Measurements from ENCODE around the gene LRRC70. TPM values are rescaled to one million over a fixed set of nuclear protein-coding genes. Genes with fewer than 3 reads are reported as not detected.

The LRRC70 gene
- total and polyA plus RNA-seq, 2 experiments from 2014 or later, result 1.2 to 3.0 TPM

DNA sequence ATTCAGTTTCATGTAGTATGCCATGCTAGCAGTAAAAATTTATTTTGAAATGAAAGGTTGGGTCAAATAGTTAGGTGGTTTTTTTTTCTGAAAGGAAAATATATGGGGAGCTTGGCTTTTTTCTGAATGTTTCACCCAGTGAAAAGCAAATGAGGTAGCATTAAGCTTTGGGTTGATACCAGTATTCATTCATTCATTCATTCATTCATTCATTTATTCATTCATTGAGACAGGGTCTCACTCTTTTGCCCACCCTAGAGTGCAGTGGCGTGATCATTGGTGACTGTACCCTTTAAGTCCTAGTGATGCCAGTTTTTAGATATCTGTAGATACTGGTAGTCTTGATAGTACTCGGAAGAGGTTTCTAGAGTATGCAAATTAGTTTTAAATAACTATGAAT, 42.4 kb upstream of the LRRC70 start:
- Histone ChIP-seq H2AFZ (no peak overlapping the region), H3K4me2 (no peak overlapping the region), H3K36me3 (replicated peaks; ENCODE audit: insufficient read depth, low read depth) (no peaks in the 10 kb centered on the region), H3K4me1 (ENCODE audit: insufficient read depth) (no peaks in the 10 kb centered on the region), H3K4me3 (no peak overlapping the region), H3K79me2 (no peaks in the 10 kb centered on the region), H3K27me3 (no peaks in the 10 kb centered on the region), H3K27ac (no peak overlapping the region), H3K9me3 (ENCODE audit: low read depth) (no peaks in the 10 kb centered on the region), H3K9me2 (replicated peaks; ENCODE audit: insufficient read depth) (no peaks in the 10 kb centered on the region), H4K20me1 (ENCODE audit: insufficient read depth, poor library complexity, severe bottlenecking) (no peaks in the 10 kb centered on the region)
- WGBS (ENCODE audit: low lambda C conversion rate, missing lambda C conversion rate), result 97% methylated on average over 2 of the region's 2 CpGs
- TF ChIP-seq, protein P1, sequence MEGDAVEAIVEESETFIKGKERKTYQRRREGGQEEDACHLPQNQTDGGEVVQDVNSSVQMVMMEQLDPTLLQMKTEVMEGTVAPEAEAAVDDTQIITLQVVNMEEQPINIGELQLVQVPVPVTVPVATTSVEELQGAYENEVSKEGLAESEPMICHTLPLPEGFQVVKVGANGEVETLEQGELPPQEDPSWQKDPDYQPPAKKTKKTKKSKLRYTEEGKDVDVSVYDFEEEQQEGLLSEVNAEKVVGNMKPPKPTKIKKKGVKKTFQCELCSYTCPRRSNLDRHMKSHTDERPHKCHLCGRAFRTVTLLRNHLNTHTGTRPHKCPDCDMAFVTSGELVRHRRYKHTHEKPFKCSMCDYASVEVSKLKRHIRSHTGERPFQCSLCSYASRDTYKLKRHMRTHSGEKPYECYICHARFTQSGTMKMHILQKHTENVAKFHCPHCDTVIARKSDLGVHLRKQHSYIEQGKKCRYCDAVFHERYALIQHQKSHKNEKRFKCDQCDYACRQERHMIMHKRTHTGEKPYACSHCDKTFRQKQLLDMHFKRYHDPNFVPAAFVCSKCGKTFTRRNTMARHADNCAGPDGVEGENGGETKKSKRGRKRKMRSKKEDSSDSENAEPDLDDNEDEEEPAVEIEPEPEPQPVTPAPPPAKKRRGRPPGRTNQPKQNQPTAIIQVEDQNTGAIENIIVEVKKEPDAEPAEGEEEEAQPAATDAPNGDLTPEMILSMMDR (IDR thresholded peaks at IDR 0.05; ENCODE audit: poor library complexity), result no peak
- no peak for TF ChIP-seq EZH2 (IDR thresholded peaks at IDR 0.05; ENCODE audit: borderline replicate concordance)
- TF ChIP-seq EZH2phosphoT487 (IDR thresholded peaks at IDR 0.05; ENCODE audit: low read depth, severe bottlenecking, unreplicated experiment), result no peak
- no peak for DNase-seq (ENCODE audit: low spot score)

DNA sequence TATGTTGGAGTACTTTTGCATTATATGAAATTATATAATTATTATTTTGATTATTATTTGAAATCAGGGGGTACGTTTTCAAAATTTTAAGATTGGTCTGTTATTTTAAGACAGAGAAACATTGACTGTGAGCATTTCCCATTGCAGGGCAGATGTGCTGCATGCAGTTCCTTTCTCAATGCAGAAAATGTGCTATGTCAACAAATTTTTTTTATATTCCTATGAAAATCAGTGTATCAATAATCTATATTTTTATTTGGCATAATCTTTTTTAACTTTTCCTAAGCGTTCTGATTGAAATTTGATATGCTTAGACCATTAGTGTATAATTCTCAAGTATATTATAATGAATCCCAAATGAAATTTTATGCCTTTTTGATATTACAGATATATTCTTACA, 41.8 kb upstream of the LRRC70 start:
- Histone ChIP-seq H3K36me3 (replicated peaks; ENCODE audit: insufficient read depth, low read depth) (no peaks in the 10 kb centered on the region), H3K4me3 (no peak overlapping the region), H3K9me3 (ENCODE audit: low read depth) (no peaks in the 10 kb centered on the region), H2AFZ (no peak overlapping the region), H3K27ac (no peak overlapping the region), H3K79me2 (no peaks in the 10 kb centered on the region), H3K27me3 (no peaks in the 10 kb centered on the region), H4K20me1 (ENCODE audit: insufficient read depth, poor library complexity, severe bottlenecking) (no peaks in the 10 kb centered on the region), H3K4me1 (ENCODE audit: insufficient read depth) (no peaks in the 10 kb centered on the region), H3K4me2 (no peak overlapping the region), H3K9me2 (replicated peaks; ENCODE audit: insufficient read depth) (no peaks in the 10 kb centered on the region)
- DNase-seq (ENCODE audit: low spot score), result no peak
- WGBS (ENCODE audit: low lambda C conversion rate, missing lambda C conversion rate), result 96% methylated on average over 2 of the region's 2 CpGs
- TF ChIP-seq EZH2 (IDR thresholded peaks at IDR 0.05; ENCODE audit: borderline replicate concordance), result no peak
- TF ChIP-seq EZH2phosphoT487 (IDR thresholded peaks at IDR 0.05; ENCODE audit: low read depth, severe bottlenecking, unreplicated experiment), result no peak
- TF ChIP-seq, protein P1 (IDR thresholded peaks at IDR 0.05; ENCODE audit: poor library complexity), result no peak

DNA sequence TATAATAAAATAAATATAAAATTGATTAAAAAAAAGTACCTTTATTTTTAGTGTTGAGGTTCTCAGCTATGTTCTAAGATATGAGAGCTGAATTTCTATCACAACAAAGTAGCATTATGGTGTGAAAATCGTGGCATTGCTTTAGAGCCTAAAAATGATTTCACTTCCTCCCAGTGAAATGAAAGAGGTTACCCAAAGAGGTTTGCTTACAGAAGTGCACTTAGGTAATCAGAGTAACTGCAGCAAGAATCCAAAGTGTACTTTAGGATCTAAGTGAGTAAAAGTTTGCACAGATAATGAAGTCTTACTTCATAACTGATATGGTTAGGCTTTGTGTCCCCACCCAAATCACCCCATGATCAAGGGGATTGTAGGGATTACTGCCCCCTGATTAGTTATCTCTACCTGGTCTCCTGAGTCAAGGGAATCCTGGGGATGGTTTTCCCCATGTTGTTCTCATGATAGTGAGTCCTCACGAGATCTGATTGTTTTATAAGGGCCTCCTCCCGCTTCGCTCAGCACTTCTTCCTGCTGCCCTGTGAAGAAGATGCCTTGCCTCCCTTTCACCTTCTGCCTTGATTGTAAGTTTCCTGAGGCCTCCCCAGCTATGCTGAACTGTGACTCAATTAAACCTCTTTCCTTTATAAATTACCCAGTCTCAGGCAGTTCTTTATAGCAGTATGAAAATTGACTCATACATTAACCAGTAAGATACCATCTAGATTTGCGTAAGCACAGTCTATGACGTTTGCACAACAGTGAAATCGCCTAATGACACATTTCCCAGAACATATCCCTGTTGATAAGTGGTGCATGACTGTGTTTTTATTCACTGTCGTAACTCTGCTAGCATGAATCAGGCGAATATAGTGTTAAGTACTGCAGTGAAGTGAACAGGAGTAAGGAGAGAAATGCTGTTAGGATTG, 40.3 kb upstream of the LRRC70 start:
- Histone ChIP-seq H3K4me3 (no peak overlapping the region), H4K20me1 (ENCODE audit: insufficient read depth, poor library complexity, severe bottlenecking) (no peaks in the 10 kb centered on the region), H3K4me1 (ENCODE audit: insufficient read depth) (no peaks in the 10 kb centered on the region), H3K9me3 (ENCODE audit: low read depth) (no peaks in the 10 kb centered on the region), H3K79me2 (no peaks in the 10 kb centered on the region), H3K27ac (peak overlapping the region; percentile 60), H3K27me3 (no peaks in the 10 kb centered on the region), H3K9me2 (replicated peaks; ENCODE audit: insufficient read depth) (no peaks in the 10 kb centered on the region), H3K36me3 (replicated peaks; ENCODE audit: insufficient read depth, low read depth) (no peaks in the 10 kb centered on the region), H3K4me2 (peak overlapping the region; percentile 21), H2AFZ (no peak overlapping the region)
- 67% methylated on average over 9 of the region's 9 CpGs for WGBS (ENCODE audit: low lambda C conversion rate, missing lambda C conversion rate)
- peak; percentile 53 for DNase-seq (ENCODE audit: low spot score)
- TF ChIP-seq EZH2 (IDR thresholded peaks at IDR 0.05; ENCODE audit: borderline replicate concordance), result no peak
- TF ChIP-seq EZH2phosphoT487 (IDR thresholded peaks at IDR 0.05; ENCODE audit: low read depth, severe bottlenecking, unreplicated experiment), result peak; percentile 47
- TF ChIP-seq, protein P1 (IDR thresholded peaks at IDR 0.05; ENCODE audit: poor library complexity), result no peak
